ENCODE results near the gene SBF2. TPM values are rescaled to one million over a fixed set of nuclear protein-coding genes. Genes with fewer than 3 reads are reported as not detected.
A peak's percentile ranks its signal among the peaks of the same experiment; 100 is the strongest.

SBF2 gene
- total RNA-seq, 3 donors from 2014 or later = 74.8 to 91.9 (median 88.2) TPM

DNA sequence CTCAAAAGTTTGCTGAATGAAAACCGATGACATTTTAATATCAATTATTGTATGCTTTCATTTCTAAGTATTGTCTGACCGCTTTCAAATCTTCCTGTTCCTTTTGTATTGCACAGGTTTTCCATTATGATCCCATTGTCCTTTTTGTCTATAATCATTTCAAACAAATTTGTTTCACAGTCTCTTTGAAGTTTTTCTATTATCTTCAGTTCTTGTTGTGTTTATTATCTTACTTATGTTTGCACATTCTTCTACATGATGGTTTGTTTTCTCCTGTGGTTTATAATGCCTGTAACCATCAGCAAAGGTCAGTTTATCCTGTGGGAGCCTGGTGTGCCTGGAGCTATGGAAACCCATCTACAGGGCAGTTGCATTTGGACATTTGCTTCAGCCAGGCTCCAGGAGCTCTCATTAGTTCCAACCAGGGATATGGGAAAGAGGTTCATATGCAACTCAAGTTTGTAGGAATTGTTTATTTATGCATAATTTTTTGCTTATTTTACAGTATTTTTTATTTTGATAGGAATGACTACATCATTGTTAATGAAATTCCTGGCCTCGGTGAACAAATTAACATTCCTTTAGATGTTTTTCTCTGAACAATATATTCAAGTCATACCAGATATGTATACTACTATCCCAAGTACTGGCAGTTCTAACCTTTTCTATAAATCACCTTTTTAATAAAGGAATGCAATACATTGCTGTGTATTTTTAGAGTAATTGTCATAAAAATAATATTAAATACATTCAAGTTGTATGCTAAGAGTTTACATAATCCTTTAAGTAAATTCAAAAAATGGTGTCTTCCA is 179.2 kb downstream of the SBF2 start:
- Histone ChIP-seq H3K9me3 (no peaks in the 10 kb centered on the region), H3K4me1 (no peaks in the 10 kb centered on the region), H3K27ac (no peak overlapping the region), H3K4me3 (no peak overlapping the region), H3K36me3 (no peaks in the 10 kb centered on the region), H3K27me3 (no peaks in the 10 kb centered on the region)
- intact Hi-C loops (cut with DNase I; ENCODE audit: low total_unique reads) = no loop called here
- TF ChIP-seq POLR2AphosphoS5 (IDR thresholded peaks at IDR 0.05) (no peak), POLR2A (IDR thresholded peaks at IDR 0.05) (no peak)
- TF ChIP-seq, protein P1, sequence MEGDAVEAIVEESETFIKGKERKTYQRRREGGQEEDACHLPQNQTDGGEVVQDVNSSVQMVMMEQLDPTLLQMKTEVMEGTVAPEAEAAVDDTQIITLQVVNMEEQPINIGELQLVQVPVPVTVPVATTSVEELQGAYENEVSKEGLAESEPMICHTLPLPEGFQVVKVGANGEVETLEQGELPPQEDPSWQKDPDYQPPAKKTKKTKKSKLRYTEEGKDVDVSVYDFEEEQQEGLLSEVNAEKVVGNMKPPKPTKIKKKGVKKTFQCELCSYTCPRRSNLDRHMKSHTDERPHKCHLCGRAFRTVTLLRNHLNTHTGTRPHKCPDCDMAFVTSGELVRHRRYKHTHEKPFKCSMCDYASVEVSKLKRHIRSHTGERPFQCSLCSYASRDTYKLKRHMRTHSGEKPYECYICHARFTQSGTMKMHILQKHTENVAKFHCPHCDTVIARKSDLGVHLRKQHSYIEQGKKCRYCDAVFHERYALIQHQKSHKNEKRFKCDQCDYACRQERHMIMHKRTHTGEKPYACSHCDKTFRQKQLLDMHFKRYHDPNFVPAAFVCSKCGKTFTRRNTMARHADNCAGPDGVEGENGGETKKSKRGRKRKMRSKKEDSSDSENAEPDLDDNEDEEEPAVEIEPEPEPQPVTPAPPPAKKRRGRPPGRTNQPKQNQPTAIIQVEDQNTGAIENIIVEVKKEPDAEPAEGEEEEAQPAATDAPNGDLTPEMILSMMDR (IDR thresholded peaks at IDR 0.05) = no peak
- no peak for DNase-seq (ENCODE audit: low spot score in 2 of 2)

DNA sequence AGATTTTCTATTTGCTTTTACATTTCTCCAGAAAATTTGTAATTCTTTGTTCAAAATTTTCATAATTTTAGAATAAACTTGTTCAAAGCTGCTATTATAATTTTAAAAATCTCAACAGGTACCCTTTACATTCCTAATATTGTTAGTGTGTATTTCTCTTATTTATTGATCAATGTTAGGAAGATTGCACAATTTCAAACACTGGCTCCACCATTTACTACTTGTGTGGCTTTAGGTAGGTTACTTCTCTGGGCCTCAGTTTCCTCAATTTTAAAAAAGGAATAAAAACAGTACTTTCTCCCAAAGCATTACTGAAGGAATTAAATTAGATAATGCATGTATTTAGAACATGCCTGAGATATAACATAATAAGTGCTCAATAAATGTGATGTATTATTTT is 180.2 kb downstream of the SBF2 start:
- H3K27me3 ChIP-seq = no peaks in the 10 kb centered on the region
- DNase-seq (ENCODE audit: low spot score in 2 of 2) = no peak
- H3K27ac ChIP-seq = no peak overlapping the region
- no peaks in the 10 kb centered on the region for H3K36me3 ChIP-seq
- no peak overlapping the region for H3K4me3 ChIP-seq
- TF ChIP-seq POLR2A (IDR thresholded peaks at IDR 0.05) (no peak), POLR2AphosphoS5 (IDR thresholded peaks at IDR 0.05) (no peak)
- TF ChIP-seq, protein P1 (IDR thresholded peaks at IDR 0.05) = no peak
- intact Hi-C loops (cut with DNase I; ENCODE audit: low total_unique reads) = no loop called here
- no peaks in the 10 kb centered on the region for H3K9me3 ChIP-seq
- no peaks in the 10 kb centered on the region for H3K4me1 ChIP-seq

DNA sequence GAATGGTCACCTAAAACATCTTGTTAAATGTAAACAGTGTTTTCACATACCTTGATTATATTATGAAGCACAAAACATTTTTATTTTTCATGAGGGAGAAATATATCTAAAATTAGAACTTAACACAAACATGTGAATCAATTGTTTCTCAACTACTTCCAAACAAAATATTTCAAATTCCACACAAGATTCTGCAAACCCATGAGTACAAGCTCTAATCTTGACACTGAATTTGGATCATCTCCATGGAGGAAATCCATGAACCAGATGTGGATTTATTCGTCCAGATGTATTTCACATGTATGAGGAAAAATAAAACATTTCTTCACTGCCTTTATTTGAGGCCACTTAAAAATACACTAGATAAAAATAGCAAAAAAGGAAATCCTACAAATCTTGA is 184.2 kb downstream of the SBF2 start:
- Histone ChIP-seq H3K4me3 (no peak overlapping the region), H3K27ac (peak overlapping the region; percentile 26 to 56), H3K36me3 (no peaks in the 10 kb centered on the region), H3K27me3 (no peaks in the 10 kb centered on the region), H3K4me1 (no peaks in the 10 kb centered on the region), H3K9me3 (no peaks in the 10 kb centered on the region)
- intact Hi-C loops (cut with DNase I; ENCODE audit: low total_unique reads) = no loop called here
- DNase-seq (ENCODE audit: low spot score in 2 of 2) = no peak
- TF ChIP-seq, protein P1 (IDR thresholded peaks at IDR 0.05) = no peak
- no peak for TF ChIP-seq POLR2A (IDR thresholded peaks at IDR 0.05)

DNA sequence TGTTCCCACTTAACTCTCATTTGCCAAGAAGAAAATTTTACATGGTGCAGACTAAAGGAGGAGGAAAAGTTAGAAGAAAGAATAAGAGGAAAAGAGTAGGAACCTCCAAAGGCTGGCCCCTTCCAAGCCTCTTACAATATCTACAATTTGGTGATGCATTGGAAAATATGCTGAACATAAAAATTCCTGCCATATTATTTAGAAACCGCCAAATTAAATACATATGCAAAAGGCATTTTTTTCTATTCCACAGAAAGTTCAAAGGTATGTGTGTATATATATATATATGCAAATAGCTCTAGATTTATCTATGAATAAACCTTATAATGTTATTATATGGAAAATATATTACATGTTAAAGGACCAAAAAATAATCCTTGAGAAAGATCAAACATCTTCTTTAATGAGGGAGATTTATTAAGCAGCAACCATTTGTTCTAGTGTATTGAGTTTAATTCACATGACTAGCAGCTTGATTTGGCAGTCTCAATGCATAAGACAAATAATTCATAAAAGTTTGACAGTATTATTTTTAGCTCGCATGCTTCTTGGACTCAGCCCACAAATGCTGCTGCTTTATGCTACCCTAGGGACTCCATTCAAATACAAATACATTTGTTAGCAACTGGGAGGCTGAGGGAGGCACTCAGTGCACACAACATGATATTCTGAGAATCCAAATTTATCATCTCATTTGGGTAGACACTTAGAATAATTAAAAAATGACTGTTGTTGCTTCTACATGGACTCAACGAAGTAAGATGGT is 184.9 kb downstream of the SBF2 start:
- no peaks in the 10 kb centered on the region for H3K4me1 ChIP-seq
- intact Hi-C loops (cut with DNase I; ENCODE audit: low total_unique reads) = no loop called here
- TF ChIP-seq, protein P1 (IDR thresholded peaks at IDR 0.05) = no peak
- TF ChIP-seq POLR2AphosphoS5 (IDR thresholded peaks at IDR 0.05) (no peak), POLR2A (IDR thresholded peaks at IDR 0.05) (no peak)
- H3K4me3 ChIP-seq = no peak overlapping the region
- no peaks in the 10 kb centered on the region for H3K27me3 ChIP-seq
- no peak for DNase-seq (ENCODE audit: low spot score in 2 of 2)
- no peaks in the 10 kb centered on the region for H3K36me3 ChIP-seq
- no peaks in the 10 kb centered on the region for H3K9me3 ChIP-seq
- H3K27ac ChIP-seq = peak overlapping the region; percentile 26 to 56

DNA sequence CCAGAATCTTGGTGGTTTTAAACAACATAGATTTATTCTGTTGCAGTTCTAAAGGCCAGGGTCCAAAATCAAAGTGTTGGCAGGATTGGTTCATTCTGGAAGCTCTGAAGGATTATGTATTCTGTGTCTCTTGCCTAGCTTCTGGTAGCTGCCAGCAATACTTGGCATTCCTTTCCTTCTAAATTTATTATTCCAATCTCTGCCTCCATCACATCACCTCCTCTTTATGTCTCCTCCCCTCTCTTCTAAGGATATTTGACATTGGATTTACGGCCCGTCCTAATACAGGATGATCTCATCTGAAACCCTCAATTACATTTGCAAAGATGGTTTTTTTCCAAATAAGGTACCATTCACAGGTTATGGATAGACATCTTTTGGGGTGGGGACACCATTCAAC is 186.5 kb downstream of the SBF2 start:
- no peak overlapping the region for H3K27ac ChIP-seq
- intact Hi-C loops (cut with DNase I; ENCODE audit: low total_unique reads) = no loop called here
- H3K4me3 ChIP-seq = no peak overlapping the region
- TF ChIP-seq POLR2AphosphoS5 (IDR thresholded peaks at IDR 0.05) = no peak
- H3K9me3 ChIP-seq = no peaks in the 10 kb centered on the region
- DNase-seq (ENCODE audit: low spot score in 2 of 2) = no peak
- H3K27me3 ChIP-seq = no peaks in the 10 kb centered on the region
- H3K4me1 ChIP-seq = no peaks in the 10 kb centered on the region
- no peaks in the 10 kb centered on the region for H3K36me3 ChIP-seq
